Nephron (organoid): Measurements from ENCODE around the gene SDC4.

Experiments used
- H3K27ac Mint-ChIP-seq, 3 experiments: 2 replicates each; pipeline ENCODE4 v1.8.0; 2020; ENCODE audit warnings: mixed read lengths in 3 of 3, mild to moderate bottlenecking in 2 of 3, moderate library complexity in 1 of 3
- H3K27me3 Mint-ChIP-seq: 2 replicates; pipeline ENCODE4 v1.8.0; 2021; ENCODE audit warnings: low read depth, mild to moderate bottlenecking, moderate library complexity, mixed read lengths
- H3K36me3 Mint-ChIP-seq: 2 replicates; pipeline ENCODE4 v1.8.0; 2020; ENCODE audit warnings: low read depth, mixed read lengths
- H3K4me1 Mint-ChIP-seq: 2 replicates; pipeline ENCODE4 v1.8.0; 2020; ENCODE audit warnings: mixed read lengths
- H3K4me3 Mint-ChIP-seq, 3 experiments: 2 replicates each; pipeline ENCODE4 v1.8.0; 2020; ENCODE audit warnings: mild to moderate bottlenecking in 3 of 3, mixed read lengths in 3 of 3, moderate library complexity in 2 of 3
- H3K9me3 Mint-ChIP-seq: 2 replicates; pipeline ENCODE4 v1.8.0; 2020; ENCODE audit warnings: mixed read lengths
- CTCF ChIP-seq, 3 experiments: fragments of 200-600 bp; sonication (generic); IDR thresholded peaks; one replicate each; pipeline ENCODE4 v1.5.0; 2021; ENCODE audit warnings: antibody characterized with exemption in 3 of 3; ENCODE audit not compliant: unreplicated experiment in 3 of 3

Gene SDC4

DNA sequence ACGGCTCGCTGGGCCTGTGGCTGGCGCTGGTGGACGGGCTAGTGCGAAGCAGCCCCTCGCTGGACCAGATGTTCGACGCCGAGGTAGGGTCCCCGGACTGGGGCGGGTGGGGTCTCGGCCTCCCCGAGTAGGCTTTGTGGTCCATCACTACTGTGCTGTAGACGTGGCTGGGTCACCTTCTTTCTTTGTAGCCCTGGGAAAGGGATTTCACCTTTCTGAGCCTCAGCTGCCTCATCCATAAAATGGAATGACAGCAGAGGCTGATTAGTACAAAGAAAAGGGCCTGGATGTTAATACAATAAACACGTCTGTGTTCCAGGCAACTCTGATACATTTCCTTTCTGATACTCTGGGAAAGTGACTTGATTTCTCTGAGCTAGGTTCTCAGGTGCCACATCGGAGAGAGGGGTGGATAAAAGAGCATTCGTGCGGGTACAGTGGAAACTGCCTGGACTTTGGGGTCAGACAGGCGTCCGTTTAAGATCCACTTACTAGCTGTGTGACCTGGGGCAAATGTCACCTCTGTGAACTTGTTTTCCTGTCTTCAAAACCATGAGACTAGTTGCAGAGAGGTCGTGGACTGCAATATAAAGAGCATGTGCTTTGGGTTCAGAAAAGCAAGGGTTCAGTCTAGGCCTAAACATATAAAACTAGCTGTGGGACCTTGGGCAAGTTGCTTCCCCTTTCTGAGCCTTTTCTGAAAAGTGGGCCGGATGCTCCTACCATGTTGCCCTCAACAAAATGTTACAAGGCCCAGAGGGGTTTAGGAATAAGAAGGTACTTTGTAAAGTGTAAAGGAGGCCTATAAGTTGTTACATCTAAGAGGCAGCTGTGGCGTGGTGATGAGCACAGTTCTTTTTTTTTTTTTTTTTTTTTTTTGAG is 15.6 kb upstream of the SDC4 start:
- Mint-ChIP-seq H3K27ac (peak overlapping the region; percentile 88 to 99 (median 89)), H3K36me3 (peaks cover 28% of the 10 kb centered on the region), H3K4me1 (peaks cover 18% of the 10 kb centered on the region), H3K9me3 (no peaks in the 10 kb centered on the region), H3K4me3 (peak overlapping the region; percentile 92 to 95 (median 92)), H3K27me3 (no peaks in the 10 kb centered on the region)
- TF ChIP-seq CTCF (IDR thresholded peaks at IDR 0.05; ENCODE audit: unreplicated experiment in 3 of 3): no peak

GRCh38 chr20:45362804-45363610 is 14.8 kb upstream of the SDC4 start, which contains the start of gene SYS1:
TSS of gene SYS1 (plus strand) at chr20:45363156. CDS start at chr20:45363532, 376 bp downstream.
- peak; percentile 87 to 90 (median 89) for TF ChIP-seq CTCF (IDR thresholded peaks at IDR 0.05; ENCODE audit: unreplicated experiment in 3 of 3)
- no peaks in the 10 kb centered on the region for H3K9me3 Mint-ChIP-seq
- H3K4me3 Mint-ChIP-seq: peak within 1 kb of the TSS; percentile 92 to 95 (median 92)
- peaks cover 19% of the 10 kb centered on the region for H3K36me3 Mint-ChIP-seq
- no peaks in the 10 kb centered on the region for H3K27me3 Mint-ChIP-seq
- peaks cover 26% of the 10 kb centered on the region for H3K4me1 Mint-ChIP-seq
- peak within 1 kb of the TSS; percentile 88 to 99 (median 89) for H3K27ac Mint-ChIP-seq

- Mint-ChIP-seq H3K4me1 (peaks cover 28% of the 10 kb centered on the region), H3K27me3 (no peaks in the 10 kb centered on the region)
Measured at GRCh38 chr20:45361793-45362192, 13.6 kb upstream of the SDC4 start.

GRCh38 chr20:45359406-45360148 is 11.4 kb upstream of the SDC4 start:
- Mint-ChIP-seq H3K27ac (peak overlapping the region; percentile 76 to 90 (median 88)), H3K27me3 (no peaks in the 10 kb centered on the region), H3K4me3 (peak overlapping the region in 1 of 3 experiments; percentile 63), H3K36me3 (no peaks in the 10 kb centered on the region), H3K4me1 (peaks cover 28% of the 10 kb centered on the region), H3K9me3 (no peaks in the 10 kb centered on the region)
- TF ChIP-seq CTCF (IDR thresholded peaks at IDR 0.05; ENCODE audit: unreplicated experiment in 3 of 3): no peak

More at GRCh38 chr20:45361793-45362192, 13.6 kb upstream of the SDC4 start:
- Mint-ChIP-seq H3K27ac (no peak overlapping the region), H3K4me3 (no peak overlapping the region), H3K36me3 (peaks cover 9% of the 10 kb centered on the region), H3K9me3 (no peaks in the 10 kb centered on the region)
- no peak for TF ChIP-seq CTCF (IDR thresholded peaks at IDR 0.05; ENCODE audit: unreplicated experiment in 3 of 3)

- H3K4me3 Mint-ChIP-seq: no peak overlapping the region
- no peak for TF ChIP-seq CTCF (IDR thresholded peaks at IDR 0.05; ENCODE audit: unreplicated experiment in 3 of 3)
- H3K27me3 Mint-ChIP-seq: no peaks in the 10 kb centered on the region
- no peaks in the 10 kb centered on the region for H3K36me3 Mint-ChIP-seq
- no peaks in the 10 kb centered on the region for H3K9me3 Mint-ChIP-seq
- peak overlapping the region; percentile 76 to 90 (median 88) for H3K27ac Mint-ChIP-seq
- H3K4me1 Mint-ChIP-seq: peaks cover 26% of the 10 kb centered on the region
Measured at GRCh38 chr20:45359069-45359405, 10.8 kb upstream of the SDC4 start.
